Measurements from ENCODE around the gene BID. TPM values are rescaled to one million over a fixed set of nuclear protein-coding genes. Genes with fewer than 3 reads are reported as not detected.
A peak's percentile ranks its signal among the peaks of the same experiment; 100 is the strongest.

The BID gene
- total RNA-seq, 1 donor = 44.3 TPM

DNA sequence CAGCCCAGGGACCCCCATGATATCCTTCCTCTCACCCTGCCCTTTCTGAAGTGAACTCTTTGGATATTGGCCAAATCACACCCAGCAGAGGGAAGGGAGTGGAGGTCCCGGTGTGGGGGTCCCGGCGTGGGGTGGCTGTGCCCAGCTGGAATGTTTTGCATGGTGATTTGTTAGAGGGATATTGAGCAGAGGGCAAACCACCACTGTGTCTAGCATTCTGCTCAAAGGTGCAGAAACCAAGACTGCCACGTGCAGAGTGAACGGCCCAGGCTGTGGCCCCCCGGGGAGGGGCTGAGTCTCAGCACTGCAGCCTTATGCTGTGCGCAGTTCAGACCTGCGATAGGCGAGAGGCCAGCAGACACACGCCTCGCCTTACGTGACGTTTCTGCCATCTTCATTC lies 7.9 kb upstream of the BID start:
- no peak overlapping the region for H3K4me3 ChIP-seq (ENCODE audit: low read length)
- no peaks in the 10 kb centered on the region for H3K27me3 ChIP-seq (ENCODE audit: insufficient read depth, low read length)
- H3K4me1 ChIP-seq (ENCODE audit: insufficient read depth, low read length) = peaks cover 59% of the 10 kb centered on the region
- H3K9me3 ChIP-seq (ENCODE audit: low read depth, low read length) = no peaks in the 10 kb centered on the region

DNA sequence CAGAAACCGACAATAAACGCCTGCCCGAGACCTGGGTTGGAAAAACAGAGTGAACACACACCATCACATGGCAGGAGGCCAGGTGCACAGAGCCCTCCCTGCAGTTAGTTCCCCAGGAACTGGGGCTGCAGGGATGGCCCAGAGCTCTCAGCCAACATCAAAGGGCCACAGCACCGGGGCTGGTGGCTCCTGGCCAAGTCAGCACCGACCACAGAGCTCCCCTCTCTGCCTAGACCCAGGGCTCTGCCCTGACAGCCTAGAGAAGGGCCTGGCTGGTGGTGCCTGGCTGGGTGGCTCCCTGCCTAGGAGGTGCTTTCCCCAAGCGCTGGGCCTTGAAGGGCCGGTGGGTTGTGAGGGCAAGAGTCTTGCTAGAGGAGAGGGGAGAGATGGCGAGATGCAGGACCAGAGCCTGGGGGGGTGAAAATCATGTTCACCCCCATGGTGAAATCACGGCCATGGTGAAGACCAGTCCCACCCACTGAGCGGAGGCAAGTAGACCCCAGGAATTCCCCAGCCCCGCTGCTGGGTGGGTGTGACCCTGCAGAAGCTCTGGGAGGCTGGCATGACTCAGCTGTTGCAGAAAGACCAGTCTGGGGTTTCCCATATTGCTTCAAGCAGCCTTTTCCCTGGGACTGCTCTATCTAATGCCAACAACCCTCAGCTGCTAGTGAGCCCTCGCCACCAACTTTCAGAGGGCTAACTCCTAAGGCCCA lies 7.2 kb upstream of the BID start:
- Histone ChIP-seq H3K27me3 (ENCODE audit: insufficient read depth, low read length) (no peaks in the 10 kb centered on the region), H3K4me1 (ENCODE audit: insufficient read depth, low read length) (peaks cover 60% of the 10 kb centered on the region), H3K4me3 (ENCODE audit: low read length) (no peak overlapping the region), H3K9me3 (ENCODE audit: low read depth, low read length) (no peaks in the 10 kb centered on the region)

DNA sequence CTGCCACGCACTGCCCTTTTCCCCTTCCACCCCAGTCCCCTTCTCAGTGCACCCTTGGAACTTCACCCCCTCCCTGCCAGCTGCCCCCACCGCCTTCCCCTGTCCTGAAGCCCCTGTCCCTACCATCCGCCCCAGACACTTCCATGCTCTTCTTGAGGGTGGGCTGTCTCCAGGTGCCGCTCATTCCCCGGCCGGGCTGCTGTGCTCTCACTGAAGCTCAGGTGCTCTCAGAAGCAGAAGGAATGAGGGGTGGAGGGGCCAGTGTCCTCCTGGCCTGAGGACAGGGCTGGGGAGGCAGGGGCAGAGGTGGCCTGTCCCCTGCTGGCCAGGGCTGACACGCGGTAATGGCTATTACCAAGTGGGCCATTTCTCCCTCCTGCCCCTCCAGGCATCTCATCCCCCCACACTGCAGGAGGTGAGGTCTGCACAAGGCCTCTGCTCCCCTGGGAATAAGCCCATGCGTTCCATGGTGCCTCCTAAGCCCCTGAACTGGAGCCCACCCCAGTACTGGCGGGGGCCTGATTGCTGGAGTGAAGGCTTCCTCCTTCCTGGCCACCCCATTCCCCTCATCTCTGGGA lies 6.6 kb upstream of the BID start:
- peaks cover 63% of the 10 kb centered on the region for H3K4me1 ChIP-seq (ENCODE audit: insufficient read depth, low read length)
- H3K9me3 ChIP-seq (ENCODE audit: low read depth, low read length) = no peaks in the 10 kb centered on the region

DNA sequence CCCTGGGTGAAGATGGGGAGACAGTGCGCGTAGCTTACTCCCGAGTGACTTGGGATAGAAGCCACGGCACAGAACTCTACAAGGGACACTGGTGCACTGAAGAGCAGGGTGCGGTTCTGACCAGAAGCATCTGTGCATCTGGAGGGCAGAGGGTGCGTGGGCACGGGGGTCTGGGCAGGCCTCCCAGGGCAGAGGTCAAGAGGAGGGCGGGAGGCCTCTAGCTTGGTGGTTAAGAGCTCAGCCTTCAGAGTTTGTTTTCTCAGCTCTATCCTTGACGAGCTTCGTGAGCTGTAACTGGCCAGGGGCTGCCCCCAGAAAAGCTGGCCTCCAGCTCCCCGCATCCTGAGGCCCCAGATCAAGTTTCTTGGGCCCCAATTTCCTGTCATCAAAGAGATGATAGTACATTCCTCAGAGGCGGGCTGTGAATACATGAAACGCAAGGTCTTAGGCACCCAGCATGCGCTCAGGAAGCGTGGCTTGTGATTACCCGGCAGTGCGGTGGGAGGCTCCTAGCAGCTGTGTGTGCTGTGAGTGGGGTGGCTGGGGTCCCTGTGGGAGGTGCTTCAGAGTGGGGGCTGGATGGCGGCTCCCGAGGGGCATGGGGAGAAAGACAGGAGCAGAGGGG lies 6.0 kb upstream of the BID start:
- Histone ChIP-seq H3K4me3 (ENCODE audit: low read length) (no peak overlapping the region), H3K9me3 (ENCODE audit: low read depth, low read length) (no peaks in the 10 kb centered on the region), H3K4me1 (ENCODE audit: insufficient read depth, low read length) (peaks cover 69% of the 10 kb centered on the region), H3K27me3 (ENCODE audit: insufficient read depth, low read length) (no peaks in the 10 kb centered on the region)

More for the DNA sequence above, 6.6 kb upstream of the BID start:
- no peak overlapping the region for H3K4me3 ChIP-seq (ENCODE audit: low read length)
- no peaks in the 10 kb centered on the region for H3K27me3 ChIP-seq (ENCODE audit: insufficient read depth, low read length)

DNA sequence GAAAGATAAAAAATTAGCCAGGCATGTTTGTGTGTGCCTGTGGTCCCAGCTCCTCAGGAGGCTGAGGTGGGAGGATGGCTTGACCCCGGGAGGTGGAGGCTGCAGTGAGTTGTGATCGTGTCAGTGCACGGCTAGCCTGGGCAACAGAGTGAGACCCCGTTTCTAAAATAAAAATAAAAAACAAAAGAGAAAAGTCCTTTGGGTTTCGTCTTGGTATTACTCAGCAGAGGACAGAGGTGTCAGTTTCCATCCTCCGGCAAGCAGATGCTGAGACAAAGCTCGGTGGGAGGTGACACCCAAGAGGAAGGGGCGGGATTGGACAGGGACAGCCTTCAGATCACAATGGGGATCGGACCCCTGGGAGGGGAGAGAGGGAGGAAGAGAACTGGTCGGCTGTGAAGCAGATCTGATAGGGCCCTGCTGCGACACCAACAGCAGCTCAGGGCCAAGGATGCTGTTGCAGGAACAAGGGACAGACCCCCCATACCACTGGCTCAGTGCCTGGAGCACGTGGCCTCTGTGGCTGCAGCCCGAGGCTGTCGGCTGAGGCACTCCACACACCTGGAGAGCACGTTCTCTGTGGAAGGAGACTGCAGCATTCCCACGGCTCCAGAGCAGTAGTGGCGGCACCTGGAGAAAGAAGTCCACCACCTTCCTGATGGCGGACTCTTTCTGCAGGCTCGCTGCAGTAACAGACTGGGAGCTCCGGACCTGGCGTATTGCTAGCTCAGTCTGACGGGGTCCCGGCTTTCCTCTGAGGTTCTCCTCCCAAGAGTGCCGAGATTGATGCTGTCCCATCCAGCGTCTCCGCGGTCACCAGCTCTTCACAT lies 5.2 kb upstream of the BID start:
- H3K9me3 ChIP-seq (ENCODE audit: low read depth, low read length) = no peaks in the 10 kb centered on the region
- H3K4me1 ChIP-seq (ENCODE audit: insufficient read depth, low read length) = peaks cover 77% of the 10 kb centered on the region
- no peaks in the 10 kb centered on the region for H3K27me3 ChIP-seq (ENCODE audit: insufficient read depth, low read length)
- H3K4me3 ChIP-seq (ENCODE audit: low read length) = no peak overlapping the region

DNA sequence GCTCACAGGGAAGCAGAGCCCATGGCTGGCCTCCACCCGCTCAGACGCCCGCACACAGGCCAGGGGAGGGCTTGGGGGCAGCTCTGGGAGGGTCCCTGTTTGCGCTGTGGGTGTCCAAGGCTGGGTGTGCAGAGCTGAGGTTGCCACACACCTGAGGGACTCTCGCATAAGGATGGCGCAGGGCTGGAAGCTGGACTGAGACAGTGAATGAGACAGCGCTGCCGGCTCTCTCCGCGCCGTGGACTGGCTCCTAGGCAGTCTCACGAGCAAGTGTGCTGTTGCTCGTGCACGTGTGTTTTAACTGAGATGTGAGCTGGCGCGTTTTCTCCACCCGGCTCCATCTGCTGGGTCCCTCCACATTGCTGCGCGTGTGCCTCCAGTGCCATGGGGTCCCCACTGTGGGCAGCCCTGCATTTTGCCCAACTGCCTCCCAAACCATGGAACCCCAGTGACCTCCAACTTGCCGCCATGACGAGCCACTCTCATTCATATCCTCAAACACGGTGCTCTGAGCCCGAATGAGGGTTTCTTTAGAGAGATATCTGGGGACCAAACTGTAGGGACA lies 4.2 kb upstream of the BID start:
- Histone ChIP-seq H3K9me3 (ENCODE audit: low read depth, low read length) (no peaks in the 10 kb centered on the region), H3K27me3 (ENCODE audit: insufficient read depth, low read length) (no peaks in the 10 kb centered on the region), H3K4me3 (ENCODE audit: low read length) (peak overlapping the region; percentile 65), H3K4me1 (ENCODE audit: insufficient read depth, low read length) (peaks cover 79% of the 10 kb centered on the region)

DNA sequence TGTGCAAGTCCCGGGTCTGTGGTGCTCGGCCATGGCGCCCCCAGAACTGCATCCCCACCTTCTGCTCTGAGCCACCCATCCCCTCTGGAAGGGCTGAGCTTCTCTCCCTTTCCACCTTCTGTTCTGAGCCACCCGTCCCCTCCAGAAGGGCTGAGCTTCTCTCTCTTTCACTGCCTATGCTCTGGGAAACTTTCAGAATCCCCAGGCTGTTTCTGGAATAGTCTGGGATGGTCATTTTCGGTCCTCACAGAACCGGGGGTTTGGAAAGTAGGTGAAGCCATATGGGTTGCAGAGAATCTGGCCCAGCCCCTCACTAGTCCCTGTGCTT lies 3.4 kb upstream of the BID start:
- Histone ChIP-seq H3K4me3 (ENCODE audit: low read length) (peak overlapping the region; percentile 65), H3K4me1 (ENCODE audit: insufficient read depth, low read length) (peaks cover 86% of the 10 kb centered on the region), H3K27me3 (ENCODE audit: insufficient read depth, low read length) (no peaks in the 10 kb centered on the region), H3K9me3 (ENCODE audit: low read depth, low read length) (no peaks in the 10 kb centered on the region)

DNA sequence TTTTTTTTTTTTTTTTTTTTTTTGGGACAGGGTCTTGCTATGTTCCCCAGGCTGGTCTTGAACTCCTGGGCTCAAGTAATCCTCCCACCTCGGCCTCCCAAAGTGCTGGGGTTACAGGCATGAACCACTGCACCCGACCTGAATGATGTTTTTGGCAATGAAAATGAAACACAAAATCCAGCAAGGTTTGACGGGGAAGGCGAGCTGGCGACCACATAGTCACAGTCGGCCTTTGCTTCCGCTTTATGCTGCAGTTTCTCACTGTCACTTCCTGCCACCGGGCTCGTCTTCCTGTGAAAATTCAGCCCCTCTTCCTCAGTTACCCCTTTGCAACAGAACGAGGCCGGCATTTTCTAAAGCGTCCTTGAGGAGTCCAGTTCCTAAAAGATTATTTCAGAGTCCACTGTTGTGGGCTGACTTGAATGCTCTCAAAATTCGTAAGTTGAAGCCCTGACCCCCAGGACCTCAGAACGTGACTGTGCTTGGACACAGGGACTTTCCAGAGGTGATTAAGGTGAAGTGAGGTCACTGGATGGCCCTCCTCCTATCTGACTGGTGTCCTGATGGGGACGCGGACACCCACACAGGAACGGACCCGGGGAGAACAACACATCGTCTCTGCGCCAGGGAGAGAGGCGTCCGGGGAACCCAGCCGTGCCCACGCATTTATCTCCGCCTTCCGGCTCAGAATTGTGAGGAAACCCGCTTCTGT lies 2.9 kb upstream of the BID start:
- Histone ChIP-seq H3K27me3 (ENCODE audit: insufficient read depth, low read length) (no peaks in the 10 kb centered on the region), H3K9me3 (ENCODE audit: low read depth, low read length) (no peaks in the 10 kb centered on the region), H3K4me1 (ENCODE audit: insufficient read depth, low read length) (peaks cover 86% of the 10 kb centered on the region), H3K4me3 (ENCODE audit: low read length) (peak overlapping the region; percentile 65)

DNA sequence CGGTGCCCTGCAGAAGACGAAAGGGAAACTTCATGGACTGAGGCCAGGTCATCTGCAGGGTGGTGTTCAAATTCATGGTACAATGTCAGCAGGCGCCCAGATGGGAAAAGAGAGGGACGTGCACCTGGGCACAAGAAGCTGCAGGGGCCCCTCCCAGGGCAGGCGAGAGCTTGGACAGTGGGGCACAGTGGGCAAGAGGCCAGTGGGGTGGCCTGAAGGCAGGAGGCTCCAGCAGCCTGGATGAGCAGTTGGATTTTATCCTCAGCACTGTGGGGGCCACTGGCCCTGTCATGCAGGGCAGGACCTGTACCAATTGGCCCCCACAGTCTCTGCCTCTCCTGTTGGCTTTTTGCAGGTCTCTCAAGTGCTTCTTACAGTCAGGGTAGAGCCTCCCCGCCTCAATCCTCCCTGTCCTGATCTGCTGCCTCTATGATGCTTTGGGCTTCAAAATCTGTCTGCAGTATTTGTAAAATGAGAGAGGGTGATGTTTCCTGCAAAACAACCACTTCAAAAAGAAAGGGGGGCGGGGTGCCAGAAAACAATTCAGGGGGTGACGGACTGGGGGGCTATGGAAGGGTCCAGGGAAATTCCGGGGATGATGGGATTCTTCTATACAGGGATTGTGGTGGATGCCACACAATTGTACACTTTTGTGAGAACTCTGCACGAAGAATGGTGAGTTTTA lies 1.7 kb upstream of the BID start:
- Histone ChIP-seq H3K4me1 (ENCODE audit: insufficient read depth, low read length) (peaks cover 86% of the 10 kb centered on the region), H3K4me3 (ENCODE audit: low read length) (no peak overlapping the region), H3K9me3 (ENCODE audit: low read depth, low read length) (no peaks in the 10 kb centered on the region)

DNA sequence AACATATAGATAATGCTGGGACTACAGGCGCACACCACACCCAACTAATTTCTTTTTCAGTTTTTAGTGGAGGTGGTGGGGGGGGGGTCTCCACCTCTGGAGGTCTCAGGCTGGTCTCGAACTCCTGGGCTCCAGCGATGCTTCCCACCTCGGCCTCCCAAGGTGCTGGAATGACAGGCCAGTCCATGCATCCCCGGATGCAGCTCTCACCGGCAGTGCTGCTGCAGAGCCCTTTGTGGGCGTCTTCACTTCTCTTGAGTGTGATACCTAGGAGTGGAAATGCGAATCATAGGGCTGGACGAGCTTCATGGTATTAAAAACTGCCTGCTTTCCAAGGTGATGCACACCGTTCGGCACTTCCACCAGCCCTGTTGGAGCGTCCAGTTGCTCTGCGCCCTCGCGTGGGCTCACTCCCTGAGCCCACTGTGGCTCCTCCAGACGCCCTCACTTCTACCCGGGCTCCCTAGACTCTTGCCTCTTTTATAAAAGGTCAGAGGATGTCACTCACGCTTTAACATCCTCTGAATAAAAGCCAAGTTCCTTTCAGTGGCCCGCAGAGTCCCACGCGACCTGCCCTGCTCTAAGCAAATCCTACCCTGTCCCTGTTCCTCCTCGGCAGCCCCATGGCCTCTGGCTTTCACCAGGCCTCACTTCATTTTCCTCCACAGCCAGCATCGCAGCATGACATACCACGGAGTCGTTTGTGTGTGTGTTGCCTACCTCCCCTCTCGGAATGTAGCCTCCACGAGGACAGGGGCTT lies 837 bp upstream of the BID start:
- no peaks in the 10 kb centered on the region for H3K9me3 ChIP-seq (ENCODE audit: low read depth, low read length)
- H3K27me3 ChIP-seq (ENCODE audit: insufficient read depth, low read length) = no peaks in the 10 kb centered on the region
- peak overlapping the region; percentile 69 for H3K4me3 ChIP-seq (ENCODE audit: low read length)
- peaks cover 86% of the 10 kb centered on the region for H3K4me1 ChIP-seq (ENCODE audit: insufficient read depth, low read length)

More for the DNA sequence above, 1.7 kb upstream of the BID start:
- H3K27me3 ChIP-seq (ENCODE audit: insufficient read depth, low read length) = no peaks in the 10 kb centered on the region

DNA sequence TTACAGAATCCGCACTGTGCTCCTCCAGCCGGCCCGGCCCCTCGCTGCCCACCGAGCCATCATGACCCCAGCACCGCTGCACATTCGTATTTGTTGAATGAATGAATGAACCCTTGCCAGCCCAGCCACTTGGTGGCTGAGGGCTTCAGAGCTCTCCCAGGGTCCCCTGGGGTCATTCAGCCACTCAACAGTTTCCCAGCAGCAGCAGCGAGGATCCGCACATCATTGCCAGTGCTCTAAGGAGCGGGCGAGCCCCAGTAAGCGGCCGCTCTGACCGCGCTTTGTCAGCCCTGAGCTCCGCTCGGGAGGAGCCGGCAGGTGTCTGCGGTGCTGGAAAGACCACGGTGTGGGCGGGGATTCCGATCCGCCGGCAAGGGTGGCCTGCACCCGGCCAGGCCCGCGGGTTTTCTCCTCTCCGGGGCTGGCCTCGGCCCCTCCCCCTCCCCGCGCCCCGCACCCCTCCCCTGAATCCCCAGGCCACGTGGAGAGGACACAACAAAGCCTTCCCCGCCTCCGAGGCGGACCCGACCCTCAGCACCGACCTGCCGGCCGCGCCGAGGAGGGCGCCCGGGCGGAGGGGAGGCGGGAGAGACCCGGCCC lies 563 bp downstream of the BID start:
- H3K4me3 ChIP-seq (ENCODE audit: low read length) = peak overlapping the region; percentile 69
- peaks cover 86% of the 10 kb centered on the region for H3K4me1 ChIP-seq (ENCODE audit: insufficient read depth, low read length)
- no peaks in the 10 kb centered on the region for H3K9me3 ChIP-seq (ENCODE audit: low read depth, low read length)
- no peaks in the 10 kb centered on the region for H3K27me3 ChIP-seq (ENCODE audit: insufficient read depth, low read length)

DNA sequence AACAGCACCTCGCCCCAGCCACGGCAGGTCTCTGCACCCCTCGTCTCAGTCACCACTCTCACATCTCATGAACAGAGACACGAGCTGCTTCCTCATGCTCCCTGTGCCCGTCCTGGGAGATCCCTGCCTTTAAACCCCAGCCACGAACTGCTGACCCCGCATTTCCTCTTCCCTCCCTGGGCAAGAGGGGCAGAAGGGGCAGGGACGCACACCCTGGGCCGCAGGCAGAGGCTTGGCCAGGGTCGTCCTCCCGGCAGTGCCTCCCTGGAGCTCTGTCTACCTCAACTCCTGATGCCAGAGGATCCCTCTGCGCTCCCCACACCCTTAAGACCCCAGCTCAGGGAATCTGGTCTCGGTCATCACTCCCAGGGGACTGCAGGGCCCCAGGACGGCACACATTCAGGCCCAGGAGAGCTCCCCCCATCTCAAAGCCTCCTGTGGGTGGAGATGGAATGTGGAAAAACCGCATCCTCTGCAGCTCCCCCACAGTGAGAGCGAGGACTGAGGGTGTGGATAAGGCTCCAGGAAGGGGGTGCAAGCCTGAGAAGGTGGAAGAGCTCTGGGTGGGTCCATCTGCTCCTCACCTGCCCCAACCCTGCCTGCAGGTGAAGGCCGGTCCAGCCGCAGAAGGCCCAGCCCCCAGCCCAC lies 1.2 kb downstream of the BID start:
- H3K4me3 ChIP-seq (ENCODE audit: low read length) = peak overlapping the region; percentile 69
- peaks cover 86% of the 10 kb centered on the region for H3K4me1 ChIP-seq (ENCODE audit: insufficient read depth, low read length)
- no peaks in the 10 kb centered on the region for H3K27me3 ChIP-seq (ENCODE audit: insufficient read depth, low read length)
- H3K9me3 ChIP-seq (ENCODE audit: low read depth, low read length) = no peaks in the 10 kb centered on the region
